ENCODE data around the gene A2M.

Gene A2M

DNA sequence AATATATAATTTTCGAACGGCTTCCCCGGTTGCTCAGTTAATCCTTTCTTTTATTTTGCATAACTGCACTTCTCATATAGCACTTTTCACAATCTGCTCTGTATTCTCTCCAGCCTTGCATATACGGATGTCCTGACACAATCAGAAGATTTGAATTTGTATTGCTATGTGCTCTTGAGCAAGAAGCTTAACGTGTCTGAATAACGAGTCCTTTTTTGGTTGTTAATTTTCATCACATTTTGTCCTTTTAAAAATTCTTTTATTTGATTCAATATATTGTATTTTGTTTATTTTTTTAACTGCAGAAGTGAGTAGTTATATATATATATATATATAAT lies 17.6 kb downstream of the A2M start:
- DNase-seq = no peak

- no peak for DNase-seq
Measured at GRCh38 chr12:9096563-9097176, 19.0 kb downstream of the A2M start.

- DNase-seq = no peak
Measured at GRCh38 chr12:9095322-9095721, 20.4 kb downstream of the A2M start.

DNA sequence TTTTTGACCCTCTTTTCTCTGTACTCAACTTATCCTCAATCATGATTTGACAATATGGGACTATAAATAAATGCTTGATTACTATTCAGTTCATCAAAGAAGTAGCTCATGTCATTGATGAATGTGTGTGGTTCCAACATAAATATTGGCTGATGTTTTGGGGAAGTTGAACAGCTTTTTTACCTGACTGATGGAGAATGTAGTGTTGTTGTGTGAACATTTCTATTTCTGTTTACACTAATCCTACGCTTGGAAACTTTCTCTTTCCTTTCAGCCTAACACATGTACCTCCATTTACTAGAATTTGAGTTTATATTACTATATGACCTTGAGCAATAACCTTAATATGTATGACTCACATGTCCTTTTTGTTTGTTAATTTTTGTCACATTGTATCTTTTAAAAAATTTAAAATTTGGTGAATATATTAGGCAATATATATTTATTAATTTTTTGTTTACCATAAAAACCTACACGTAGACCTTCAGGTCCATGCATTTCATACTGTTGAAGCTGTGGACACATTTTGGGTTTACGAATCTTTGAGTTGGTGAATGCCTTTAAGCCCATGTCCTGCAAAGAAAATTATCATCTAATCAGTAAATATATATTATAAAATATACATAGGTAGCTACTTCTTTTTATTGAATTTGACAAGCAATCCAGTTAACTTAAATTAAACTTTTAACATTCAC lies 21.1 kb downstream of the A2M start:
- no peak for DNase-seq

GRCh38 chr12:9091891-9092598 lies 23.7 kb downstream of the A2M start:
- no peak for DNase-seq

DNA sequence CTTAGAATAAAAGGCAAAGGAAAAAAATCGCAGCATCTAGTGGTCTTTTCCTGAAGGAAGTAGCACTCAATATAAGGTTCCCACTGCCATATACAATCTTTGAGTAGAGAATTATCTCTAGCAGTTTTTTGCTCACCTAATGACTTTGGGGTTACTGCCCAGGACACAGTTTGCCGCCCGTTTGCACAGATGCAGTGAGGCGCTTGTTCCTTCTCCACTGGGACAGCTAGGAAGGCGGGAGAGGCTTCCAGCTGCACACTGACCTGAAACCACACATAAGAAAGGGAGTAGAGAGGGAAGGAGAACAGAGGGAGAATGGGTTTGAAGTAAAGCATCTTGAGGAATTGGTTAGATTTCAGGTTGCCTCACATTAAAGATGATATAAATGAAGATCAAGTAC lies 25.5 kb downstream of the A2M start:
- DNase-seq = no peak

- no peak for DNase-seq
Measured at GRCh38 chr12:9087087-9087835, 28.5 kb downstream of the A2M start.

GRCh38 chr12:9086087-9086486 lies 29.6 kb downstream of the A2M start:
- DNase-seq = no peak

DNA sequence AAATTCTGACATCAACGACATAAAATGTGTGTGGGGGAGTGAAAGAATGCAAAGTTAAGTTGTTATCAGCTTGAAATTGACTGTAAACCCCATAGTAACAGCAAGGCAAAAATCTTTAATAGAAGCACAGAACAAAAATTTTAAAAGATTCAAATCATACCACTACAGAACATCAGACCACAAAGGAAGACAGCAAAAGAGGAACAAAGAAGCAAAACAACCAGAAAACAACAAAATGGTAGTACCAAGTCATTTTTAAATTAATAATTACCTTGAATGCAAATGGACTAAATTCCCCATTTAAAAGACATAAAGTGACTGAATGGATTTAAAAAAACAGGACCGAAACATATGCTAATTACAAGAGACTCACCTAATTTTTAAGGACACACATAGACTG lies 31.3 kb downstream of the A2M start:
- DNase-seq = no peak

GRCh38 chr12:9083793-9084192 lies 31.9 kb downstream of the A2M start:
- no peak for DNase-seq

GRCh38 chr12:9081667-9082427 lies 33.9 kb downstream of the A2M start:
- DNase-seq = no peak

DNA sequence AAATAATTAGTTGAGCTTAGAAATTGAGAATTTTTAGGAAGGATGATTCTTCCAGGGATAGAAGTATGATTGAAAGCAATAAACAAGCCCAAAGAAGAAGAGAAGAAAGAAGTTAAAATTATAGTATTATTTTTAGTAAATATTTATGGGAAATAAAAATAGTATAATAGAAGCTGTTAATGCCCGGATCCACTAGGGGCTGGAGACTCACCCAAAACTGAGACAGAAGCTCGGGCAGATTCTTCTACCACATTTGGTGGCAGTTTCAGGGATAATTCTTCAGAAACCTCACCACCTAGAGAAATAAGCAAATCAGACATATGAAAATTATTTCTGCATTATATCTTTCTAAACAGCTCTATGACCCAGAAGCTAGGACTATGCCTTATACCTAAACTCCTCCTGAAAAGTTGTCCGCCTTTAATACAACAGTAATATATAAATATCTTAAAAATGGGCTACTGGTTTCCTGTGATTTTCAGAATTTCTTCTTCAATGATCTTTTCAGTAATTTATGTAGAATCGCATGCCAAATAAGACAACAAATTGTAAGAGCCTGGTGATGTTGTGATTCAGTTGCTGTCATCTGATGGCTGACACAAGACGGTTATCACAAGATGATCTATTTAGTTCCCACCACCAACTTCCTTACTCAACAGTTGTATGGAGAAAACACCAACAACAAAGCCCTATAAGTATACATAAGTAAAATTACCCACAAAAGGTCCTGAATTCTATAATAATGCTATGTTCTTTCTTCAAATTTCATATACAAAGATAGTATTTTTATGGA lies 35.6 kb downstream of the A2M start:
- DNase-seq = no peak

DNA sequence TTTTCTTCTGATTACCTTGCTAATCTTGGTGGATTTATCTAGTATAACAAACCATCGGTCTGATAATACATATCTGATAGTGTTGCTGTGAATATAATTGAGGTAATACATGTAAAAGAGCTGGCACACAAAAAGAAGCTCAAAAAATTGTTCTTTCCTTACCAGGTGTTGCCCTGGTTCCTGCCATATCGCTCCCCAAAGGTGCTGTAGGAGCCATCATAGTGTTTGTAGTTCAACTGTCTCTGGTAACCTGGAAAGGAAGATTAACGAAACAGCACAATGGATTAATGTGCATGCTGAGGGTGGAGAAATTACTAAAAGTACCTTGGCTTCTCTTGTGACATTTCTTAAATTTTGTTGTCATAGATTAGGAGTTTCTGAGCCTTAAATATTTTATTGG lies 36.6 kb downstream of the A2M start:
- no peak for DNase-seq

DNA sequence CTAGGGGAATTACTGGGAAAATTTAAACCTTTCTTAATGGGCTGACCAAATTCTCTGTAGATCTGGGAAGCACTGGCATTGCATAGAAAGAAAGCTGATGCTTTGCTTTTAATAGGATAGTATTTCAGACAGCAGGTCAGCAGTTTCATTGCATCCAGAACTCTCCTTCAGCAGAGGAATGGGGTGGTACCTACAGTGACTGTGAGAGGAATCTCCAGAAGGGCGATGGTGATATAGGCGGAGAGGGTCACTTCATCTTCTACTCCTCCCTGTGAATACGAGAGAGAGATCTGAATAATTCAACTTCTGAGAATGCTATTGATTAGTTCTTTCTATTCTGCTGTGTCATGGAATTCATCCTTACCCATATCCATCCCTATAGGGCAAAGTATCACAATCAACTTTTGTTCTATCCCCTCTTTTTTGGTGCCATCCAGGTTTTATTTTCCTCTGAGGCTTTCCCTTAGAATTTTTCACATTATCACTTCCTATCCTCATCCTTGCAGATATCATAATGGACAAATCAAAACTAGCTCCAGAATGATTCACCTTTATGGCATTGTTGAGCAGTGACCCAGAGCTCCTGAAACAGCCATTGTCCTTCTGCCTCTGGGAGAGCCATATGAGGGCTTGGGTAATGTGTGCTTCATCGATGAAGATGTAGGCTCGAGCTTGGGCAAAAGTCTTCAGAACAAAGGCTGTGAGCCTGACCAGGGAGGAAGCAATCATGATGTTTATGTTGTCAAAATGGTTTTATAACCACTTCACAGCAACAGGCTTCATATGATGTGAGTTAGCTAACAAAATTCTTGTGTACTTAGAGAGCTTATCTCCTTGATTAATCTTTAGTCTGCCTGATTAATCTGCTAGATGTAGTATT lies 38.3 kb downstream of the A2M start:
- no peak for DNase-seq

- no peak for DNase-seq
Measured at GRCh38 chr12:9076733-9077132, 39.0 kb downstream of the A2M start.

GRCh38 chr12:9075138-9075535 lies 40.6 kb downstream of the A2M start:
- no peak for DNase-seq

DNA sequence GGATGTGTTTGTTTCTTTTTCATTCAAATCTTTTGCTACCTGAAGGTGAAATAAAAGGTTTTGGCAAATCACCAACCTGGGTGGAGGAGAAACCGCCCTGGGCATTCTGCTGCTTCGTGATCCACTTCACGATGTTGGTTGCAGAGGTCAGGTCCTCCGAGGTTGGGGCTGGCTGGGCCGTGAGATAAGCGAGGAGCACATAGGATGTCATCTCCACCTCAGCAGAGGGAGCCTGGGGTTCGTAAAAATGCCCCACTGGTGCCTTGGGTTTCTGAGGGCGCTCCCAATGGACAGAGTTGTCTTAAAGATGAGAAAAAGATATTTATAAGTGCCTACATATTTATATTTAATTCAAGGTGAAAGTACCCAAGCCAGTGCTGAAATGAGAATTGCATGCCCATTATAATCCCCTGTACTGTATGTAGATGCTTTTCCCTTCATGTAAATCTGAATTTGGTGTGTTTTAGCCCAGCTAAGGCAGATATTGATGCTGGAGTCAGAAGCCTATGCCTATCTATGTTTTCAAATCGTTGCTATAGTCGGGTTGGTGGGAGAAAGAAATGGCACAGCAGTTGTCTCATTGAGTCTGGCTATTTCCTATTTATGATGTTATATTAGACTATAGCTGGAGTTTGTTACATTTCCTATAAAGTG lies 41.1 kb downstream of the A2M start:
- no peak for DNase-seq

GRCh38 chr12:9073076-9073475 lies 42.6 kb downstream of the A2M start:
- no peak for DNase-seq

DNA sequence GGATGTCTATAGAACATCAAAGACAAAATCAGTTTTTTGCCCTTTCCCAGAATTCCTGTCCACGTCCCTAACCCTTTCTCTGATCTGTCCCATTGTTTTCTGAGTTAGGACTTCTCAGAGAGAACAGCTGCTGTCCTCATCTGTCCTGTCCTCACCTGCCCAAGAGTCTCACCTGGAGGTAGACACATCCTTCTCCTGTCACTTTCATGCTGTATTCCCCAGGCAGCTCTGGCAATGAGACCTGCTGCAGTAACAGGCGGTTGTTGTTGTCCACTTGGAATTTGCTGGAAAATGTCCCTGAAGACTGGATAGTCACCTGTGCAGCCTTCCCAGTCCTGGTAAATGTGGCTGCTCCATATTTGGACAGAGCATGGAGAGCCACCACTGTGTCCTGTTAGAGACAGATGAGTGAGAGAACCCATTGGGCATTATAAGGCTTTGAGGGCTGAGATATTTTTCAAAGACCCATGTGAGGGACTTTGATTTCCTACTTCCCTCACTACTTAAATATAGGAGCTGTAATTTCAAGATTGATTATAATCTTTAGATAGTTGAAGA lies 43.2 kb downstream of the A2M start:
- DNase-seq = no peak

GRCh38 chr12:9071969-9072368 lies 43.8 kb downstream of the A2M start:
- DNase-seq = no peak

All from NCI-H2081 (cell line).